Measurements from ENCODE around the gene KMT2C.
"Not testable (repeated sequence)": the region's sequence is repeated elsewhere in the genome, so short reads cannot be mapped to it uniquely, and the experiment has no call there.

KMT2C gene

GRCh38 chr7:152353281-152353680, 82.5 kb downstream of the KMT2C start:
- DNase-seq = not testable (repeated sequence)

GRCh38 chr7:152351747-152352146, 84.1 kb downstream of the KMT2C start:
- not testable (repeated sequence) for DNase-seq

GRCh38 chr7:152351168-152351567, 84.6 kb downstream of the KMT2C start:
- DNase-seq = no peak

GRCh38 chr7:152347888-152348287, 87.9 kb downstream of the KMT2C start:
- DNase-seq = no peak

- DNase-seq = no peak
These were observed 91.5 kb downstream of the KMT2C start for GRCh38 chr7:152344253-152344652.

- DNase-seq = no peak
These were observed 93.0 kb downstream of the KMT2C start for GRCh38 chr7:152342796-152343195.

GRCh38 chr7:152341914-152342236, 93.9 kb downstream of the KMT2C start:
- DNase-seq = no peak

GRCh38 chr7:152341039-152341913, 94.5 kb downstream of the KMT2C start:
- peak; percentile 47 for DNase-seq

GRCh38 chr7:152340161-152340560, 95.6 kb downstream of the KMT2C start:
- DNase-seq = no peak

- DNase-seq = no peak
These were observed 97.2 kb downstream of the KMT2C start for GRCh38 chr7:152338561-152338960.

GRCh38 chr7:152336754-152337368, 98.9 kb downstream of the KMT2C start:
- DNase-seq = peak; percentile 76

- DNase-seq = no peak
These were observed 99.8 kb downstream of the KMT2C start for GRCh38 chr7:152335900-152336571.

GRCh38 chr7:152333134-152333533, 102.7 kb downstream of the KMT2C start:
- no peak for DNase-seq

GRCh38 chr7:152330827-152331226, 105.0 kb downstream of the KMT2C start:
- DNase-seq = no peak

GRCh38 chr7:152329469-152329868, 106.3 kb downstream of the KMT2C start:
- DNase-seq = no peak

GRCh38 chr7:152328234-152328633, 107.6 kb downstream of the KMT2C start:
- no peak for DNase-seq

GRCh38 chr7:152315845-152316244, 120.0 kb downstream of the KMT2C start:
- no peak for DNase-seq

- DNase-seq = peak; percentile 67
These were observed 121.8 kb downstream of the KMT2C start for GRCh38 chr7:152313831-152314604.

GRCh38 chr7:152313217-152313616, 122.6 kb downstream of the KMT2C start:
- no peak for DNase-seq

GRCh38 chr7:152312316-152312715, 123.5 kb downstream of the KMT2C start:
- DNase-seq = no peak

- no peak for DNase-seq
These were observed 127.9 kb downstream of the KMT2C start for GRCh38 chr7:152307902-152308301.

- not testable (repeated sequence) for DNase-seq
These were observed 136.2 kb downstream of the KMT2C start for GRCh38 chr7:152299542-152300143.

- no peak for DNase-seq
These were observed 142.9 kb downstream of the KMT2C start for GRCh38 chr7:152292897-152293296.
